DLD1 (cell line): ENCODE measurements around the gene IQGAP2.

ENCODE experiments used
- in situ Hi-C: cut with HindIII; loops from 2 replicates; pipeline ENCODE4 v1.10.0; 2017; ENCODE audit warnings: low sequenced_read_pairs

IQGAP2 gene

GRCh38 chr5:76560952-76561891 is 158.1 kb downstream of the IQGAP2 start:
- in situ Hi-C loops, result no loop called here

- in situ Hi-C loops, result no loop called here
Measured at GRCh38 chr5:76561959-76562358, 158.9 kb downstream of the IQGAP2 start.

GRCh38 chr5:76565009-76565408 is 161.9 kb downstream of the IQGAP2 start:
- in situ Hi-C loops, result no loop called here

GRCh38 chr5:76570153-76570552 is 167.1 kb downstream of the IQGAP2 start:
- in situ Hi-C loops, result no loop called here

GRCh38 chr5:76571559-76571958 is 168.5 kb downstream of the IQGAP2 start:
- in situ Hi-C loops, result no loop called here

GRCh38 chr5:76576450-76576849 is 173.4 kb downstream of the IQGAP2 start:
- in situ Hi-C loops, result no loop called here

- in situ Hi-C loops, result no loop called here
Measured at GRCh38 chr5:76576996-76577395, 173.9 kb downstream of the IQGAP2 start.

- in situ Hi-C loops, result no loop called here
Measured at GRCh38 chr5:76579166-76579937, 176.3 kb downstream of the IQGAP2 start.

GRCh38 chr5:76580981-76581380 is 177.9 kb downstream of the IQGAP2 start:
- in situ Hi-C loops, result no loop called here

- in situ Hi-C loops, result no loop called here
Measured at GRCh38 chr5:76582230-76583162, 179.4 kb downstream of the IQGAP2 start.

- in situ Hi-C loops, result no loop called here
Measured at GRCh38 chr5:76583163-76584047, 180.3 kb downstream of the IQGAP2 start.

GRCh38 chr5:76585783-76586217 is 182.7 kb downstream of the IQGAP2 start:
- in situ Hi-C loops, result no loop called here

- in situ Hi-C loops, result no loop called here
Measured at GRCh38 chr5:76586531-76586930, 183.4 kb downstream of the IQGAP2 start.

- in situ Hi-C loops, result no loop called here
Measured at GRCh38 chr5:76590027-76590426, 186.9 kb downstream of the IQGAP2 start.

GRCh38 chr5:76591366-76591765 is 188.3 kb downstream of the IQGAP2 start:
- in situ Hi-C loops, result no loop called here

GRCh38 chr5:76592692-76593091 is 189.6 kb downstream of the IQGAP2 start:
- in situ Hi-C loops, result no loop called here

- in situ Hi-C loops, result no loop called here
Measured at GRCh38 chr5:76594107-76594506, 191.0 kb downstream of the IQGAP2 start.

GRCh38 chr5:76595755-76596481 is 192.8 kb downstream of the IQGAP2 start:
- in situ Hi-C loops, result no loop called here

- in situ Hi-C loops, result no loop called here
Measured at GRCh38 chr5:76598531-76598930, 195.4 kb downstream of the IQGAP2 start.
